Astrocyte of the cerebellum (primary cell): Measurements from ENCODE around the gene PDZRN3.

Experiments
- DNase-seq: peaks from one replicate; pipeline ENCODE4 v3.0.0-alpha.2; 2011; ENCODE audit warnings: low read depth
- H3K4me3 ChIP-seq: 2 replicates; pipeline ENCODE4 v1.5.1; 2011; ENCODE audit warnings: mild to moderate bottlenecking, low read depth, low read length, moderate library complexity
- CTCF ChIP-seq: IDR thresholded peaks from 2 replicates; pipeline ENCODE4 v1.5.1; 2012; ENCODE audit warnings: low read length, low read depth, moderate library complexity, mild to moderate bottlenecking; ENCODE audit errors: missing control alignments
- in situ Hi-C: cut with HindIII; loops from 2 replicates; pipeline ENCODE4 v1.10.0; 2017; ENCODE audit warnings: low sequenced_read_pairs

The PDZRN3 gene

GRCh38 chr3:73655197-73655596 lies 30.5 kb upstream of the PDZRN3 start:
- TF ChIP-seq CTCF, result no peak
- no peak for DNase-seq
- H3K4me3 ChIP-seq, result no peak overlapping the region
- in situ Hi-C loops, result no loop called here

- in situ Hi-C loops, result no loop called here
- no peak for TF ChIP-seq CTCF
- no peak overlapping the region for H3K4me3 ChIP-seq
- DNase-seq, result no peak
These were observed 29.1 kb upstream of the PDZRN3 start for GRCh38 chr3:73653877-73654276.

GRCh38 chr3:73653351-73653750 lies 28.6 kb upstream of the PDZRN3 start:
- in situ Hi-C loops, result no loop called here
- no peak for TF ChIP-seq CTCF
- H3K4me3 ChIP-seq, result no peak overlapping the region
- no peak for DNase-seq

GRCh38 chr3:73652896-73653295 lies 28.2 kb upstream of the PDZRN3 start:
- in situ Hi-C loops, result no loop called here

GRCh38 chr3:73637042-73637441 lies 12.3 kb upstream of the PDZRN3 start:
- H3K4me3 ChIP-seq, result no peak overlapping the region
- DNase-seq, result no peak
- in situ Hi-C loops, result no loop called here
- no peak for TF ChIP-seq CTCF

More at GRCh38 chr3:73652896-73653295, 28.2 kb upstream of the PDZRN3 start:
- H3K4me3 ChIP-seq, result no peak overlapping the region
- DNase-seq, result no peak
- TF ChIP-seq CTCF, result no peak

GRCh38 chr3:73635254-73635653 lies 10.5 kb upstream of the PDZRN3 start:
- no peak for TF ChIP-seq CTCF
- no peak for DNase-seq
- in situ Hi-C loops, result no loop called here
- no peak overlapping the region for H3K4me3 ChIP-seq

GRCh38 chr3:73633916-73634344 lies 9.2 kb upstream of the PDZRN3 start:
- H3K4me3 ChIP-seq, result no peak overlapping the region
- no peak for DNase-seq
- in situ Hi-C loops, result no loop called here
- no peak for TF ChIP-seq CTCF
